Mesendoderm (in vitro differentiated cells): ENCODE measurements around the gene ATP10B.

Source experiments
- DNase-seq: peaks from one replicate; pipeline ENCODE4 v3.0.0; 2013
- H2AK5ac ChIP-seq: 2 replicates; pipeline ENCODE4 v1.6.1; 2013; ENCODE audit warnings: low read length, inconsistent platforms
- H2BK120ac ChIP-seq: 2 replicates; pipeline ENCODE4 v1.6.1; 2013; ENCODE audit warnings: low read depth, mild to moderate bottlenecking, low read length, moderate library complexity, mixed read lengths
- H2BK15ac ChIP-seq: replicated peaks from 2 replicates; pipeline ENCODE4 v1.6.1; 2013; ENCODE audit warnings: low read depth, mild to moderate bottlenecking, moderate library complexity
- H2BK5ac ChIP-seq: 2 replicates; pipeline ENCODE4 v1.6.1; 2013; ENCODE audit warnings: low read length, inconsistent platforms
- H3K18ac ChIP-seq: 2 replicates; pipeline ENCODE4 v1.6.1; 2013; ENCODE audit warnings: mild to moderate bottlenecking, low read length, mixed read lengths
- H3K23ac ChIP-seq: one replicate; pipeline ENCODE4 v1.6.1; 2013; ENCODE audit warnings: low read length
- H3K27ac ChIP-seq: 2 replicates; pipeline ENCODE4 v1.5.1; 2013; ENCODE audit warnings: low read depth, mild to moderate bottlenecking, inconsistent platforms, low read length, moderate library complexity
- H3K27me3 ChIP-seq: 2 replicates; pipeline ENCODE4 v1.6.1; 2013; ENCODE audit warnings: low read length, control low read depth, mild to moderate bottlenecking, inconsistent platforms; ENCODE audit not compliant: insufficient read depth, poor library complexity
- H3K36me3 ChIP-seq: 2 replicates; pipeline ENCODE4 v1.6.1; 2013; ENCODE audit warnings: low read length, inconsistent platforms; ENCODE audit not compliant: control insufficient read depth, insufficient read depth
- H3K4ac ChIP-seq: one replicate; pipeline ENCODE4 v1.6.1; 2013; ENCODE audit warnings: low read depth, mild to moderate bottlenecking, low read length, moderate library complexity
- H3K4me1 ChIP-seq: 2 replicates; pipeline ENCODE4 v1.6.1; 2013; ENCODE audit warnings: low read depth, low read length, inconsistent platforms; ENCODE audit not compliant: control insufficient read depth
- H3K4me2 ChIP-seq: 2 replicates; pipeline ENCODE4 v1.6.1; 2013; ENCODE audit warnings: low read length
- H3K4me3 ChIP-seq: 2 replicates; pipeline ENCODE4 v1.5.1; 2013; ENCODE audit warnings: mild to moderate bottlenecking, low read length
- H3K56ac ChIP-seq: one replicate; pipeline ENCODE4 v1.6.1; 2013; ENCODE audit warnings: low read length
- H3K79me1 ChIP-seq: 2 replicates; pipeline ENCODE4 v1.6.1; 2013; ENCODE audit warnings: low read length, inconsistent platforms
- H3K79me2 ChIP-seq: 2 replicates; pipeline ENCODE4 v1.6.1; 2013; ENCODE audit warnings: mild to moderate bottlenecking, low read length; ENCODE audit not compliant: control insufficient read depth, insufficient read depth
- H3K9ac ChIP-seq: 2 replicates; pipeline ENCODE4 v1.6.1; 2013; ENCODE audit warnings: low read length, inconsistent platforms
- H4K5ac ChIP-seq: one replicate; pipeline ENCODE4 v1.6.1; 2013; ENCODE audit warnings: low read length
- H4K8ac ChIP-seq: one replicate; pipeline ENCODE4 v1.6.1; 2013; ENCODE audit warnings: low read depth, mild to moderate bottlenecking, control low read depth, low read length, moderate library complexity
- WGBS: extraction: QIAGEN DNeasy Blood & Tissue Kit; methylation state at CpG from one replicate; pipeline ENCODE4 v1.1.7; 2013; ENCODE audit warnings: low lambda C conversion rate, missing lambda C conversion rate; ENCODE audit not compliant: insufficient coverage; ENCODE audit errors: extremely low coverage; 5-methylcytosine and 5-hydroxymethylcytosine counted together

ATP10B gene

DNA sequence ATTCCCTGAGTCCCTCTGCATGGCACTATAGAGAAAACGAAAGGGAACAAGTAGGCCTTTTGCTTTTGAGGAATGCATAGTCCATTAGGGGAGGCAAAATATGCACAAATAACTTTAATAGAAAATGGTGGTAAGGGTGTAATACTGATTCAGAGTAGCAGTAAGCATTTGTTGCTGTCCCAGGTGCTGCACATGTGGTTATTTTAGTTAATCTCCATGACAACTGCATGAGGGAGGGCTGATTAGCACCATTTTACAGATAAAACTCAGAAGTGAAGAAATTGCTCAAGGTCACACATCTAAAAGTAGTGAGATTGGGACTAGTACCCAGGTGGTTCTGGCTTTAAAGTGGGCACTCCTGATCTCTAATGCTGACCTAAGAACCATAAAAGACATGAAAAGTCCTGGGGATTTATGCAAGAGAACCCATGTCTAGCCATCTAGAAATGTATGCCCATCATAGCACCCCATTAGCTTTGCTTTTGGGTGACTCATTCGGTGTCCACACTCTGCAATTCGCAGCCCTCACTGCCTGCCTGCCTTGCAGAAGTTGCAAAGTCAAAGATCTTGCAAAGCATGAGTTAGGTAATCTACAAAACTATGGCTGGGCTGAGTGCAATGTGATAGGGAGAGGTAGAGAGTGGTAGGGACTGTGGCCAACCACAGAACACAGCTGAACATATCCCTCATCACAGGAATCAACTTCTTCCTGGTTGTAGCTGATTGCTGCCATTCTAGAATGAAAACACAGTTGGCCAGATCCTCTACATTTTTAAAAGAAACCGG, 235.1 kb downstream of the ATP10B start:
- H2BK15ac ChIP-seq: no peak overlapping the region
- no peaks in the 10 kb centered on the region for H3K4me1 ChIP-seq
- H4K5ac ChIP-seq: no peak overlapping the region

DNA sequence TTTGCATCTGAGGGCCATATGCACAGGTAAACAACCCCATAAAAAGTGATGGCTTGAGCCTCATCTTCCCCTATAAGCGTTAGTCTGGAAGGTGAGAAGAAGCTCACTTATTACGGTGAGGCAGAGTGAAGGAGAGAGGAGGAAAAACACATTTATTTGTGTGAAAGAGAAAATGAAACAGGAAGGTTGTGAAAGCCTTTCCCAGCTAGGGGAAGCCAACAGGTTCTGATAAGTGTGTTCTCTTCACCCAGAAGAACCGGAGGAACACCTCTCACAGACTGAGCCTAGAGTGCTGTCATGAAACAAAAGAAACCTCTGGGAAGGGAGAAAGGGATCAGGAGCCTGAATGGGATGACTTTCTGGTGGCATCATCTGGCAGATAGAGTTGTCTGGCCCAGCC, 237.9 kb downstream of the ATP10B start:
- Histone ChIP-seq H3K79me2 (no peaks in the 10 kb centered on the region), H3K4ac (no peak overlapping the region), H4K5ac (no peak overlapping the region), H2BK120ac (no peak overlapping the region), H2AK5ac (no peak overlapping the region), H3K79me1 (no peaks in the 10 kb centered on the region), H3K56ac (no peak overlapping the region), H3K4me3 (no peak overlapping the region), H3K9ac (no peak overlapping the region), H3K18ac (no peak overlapping the region), H3K23ac (no peak overlapping the region), H3K27ac (no peak overlapping the region), H2BK15ac (no peak overlapping the region), H3K4me2 (no peak overlapping the region), H2BK5ac (no peak overlapping the region), H4K8ac (no peak overlapping the region), H3K4me1 (no peaks in the 10 kb centered on the region), H3K27me3 (no peaks in the 10 kb centered on the region), H3K36me3 (no peaks in the 10 kb centered on the region)
- DNase-seq: no peak
- no CpG with 5 or more reads among the region's 3 CpGs for WGBS

More for the DNA sequence above, 235.1 kb downstream of the ATP10B start:
- H3K9ac ChIP-seq: no peak overlapping the region
- no peak overlapping the region for H2AK5ac ChIP-seq
- no peak overlapping the region for H2BK120ac ChIP-seq
- H3K79me1 ChIP-seq: no peaks in the 10 kb centered on the region
- H3K27ac ChIP-seq: no peak overlapping the region
- no peaks in the 10 kb centered on the region for H3K27me3 ChIP-seq
- peak; percentile 58 for DNase-seq
- H3K4me2 ChIP-seq: no peak overlapping the region
- no peaks in the 10 kb centered on the region for H3K79me2 ChIP-seq
- no CpG with 5 or more reads among the region's 4 CpGs for WGBS
- H3K4ac ChIP-seq: no peak overlapping the region
- no peaks in the 10 kb centered on the region for H3K36me3 ChIP-seq
- H3K18ac ChIP-seq: no peak overlapping the region
- H3K23ac ChIP-seq: no peak overlapping the region
- no peak overlapping the region for H4K8ac ChIP-seq
- H3K56ac ChIP-seq: no peak overlapping the region
- H2BK5ac ChIP-seq: no peak overlapping the region
- no peak overlapping the region for H3K4me3 ChIP-seq

DNA sequence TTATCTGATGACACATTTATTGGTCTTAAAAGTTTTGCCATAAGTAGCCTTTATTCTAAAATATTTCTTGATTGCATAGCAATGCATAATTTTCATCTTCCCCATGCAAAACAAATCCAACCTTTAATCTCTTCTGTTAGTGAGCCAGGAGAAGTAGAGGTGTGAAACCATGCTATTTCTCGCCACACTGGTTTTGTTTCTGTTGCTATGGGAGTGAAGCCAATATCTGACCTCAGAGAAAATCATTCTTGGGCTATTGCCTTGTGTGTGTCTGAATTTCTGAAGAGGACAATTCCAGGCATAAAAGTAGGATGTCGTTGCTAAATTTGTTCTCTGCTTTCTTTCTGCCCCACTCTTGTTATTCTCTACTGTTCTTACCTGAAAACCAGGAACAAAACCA, 246.7 kb downstream of the ATP10B start:
- no peaks in the 10 kb centered on the region for H3K27me3 ChIP-seq
- no peak overlapping the region for H3K4me3 ChIP-seq
- H2BK120ac ChIP-seq: no peak overlapping the region
- H4K5ac ChIP-seq: no peak overlapping the region
- H3K23ac ChIP-seq: no peak overlapping the region
- no peak overlapping the region for H3K56ac ChIP-seq
- H3K36me3 ChIP-seq: no peaks in the 10 kb centered on the region
- no peak overlapping the region for H4K8ac ChIP-seq
- H2AK5ac ChIP-seq: no peak overlapping the region
- no CpG with 5 or more reads among the region's 2 CpGs for WGBS
- H3K4me1 ChIP-seq: no peaks in the 10 kb centered on the region
- H3K79me2 ChIP-seq: no peaks in the 10 kb centered on the region
- H3K18ac ChIP-seq: no peak overlapping the region
- no peak overlapping the region for H3K27ac ChIP-seq
- H3K79me1 ChIP-seq: no peaks in the 10 kb centered on the region
- no peak overlapping the region for H3K4me2 ChIP-seq
- H3K9ac ChIP-seq: no peak overlapping the region
- H2BK15ac ChIP-seq: no peak overlapping the region
- no peak for DNase-seq
- H2BK5ac ChIP-seq: no peak overlapping the region
- H3K4ac ChIP-seq: no peak overlapping the region

DNA sequence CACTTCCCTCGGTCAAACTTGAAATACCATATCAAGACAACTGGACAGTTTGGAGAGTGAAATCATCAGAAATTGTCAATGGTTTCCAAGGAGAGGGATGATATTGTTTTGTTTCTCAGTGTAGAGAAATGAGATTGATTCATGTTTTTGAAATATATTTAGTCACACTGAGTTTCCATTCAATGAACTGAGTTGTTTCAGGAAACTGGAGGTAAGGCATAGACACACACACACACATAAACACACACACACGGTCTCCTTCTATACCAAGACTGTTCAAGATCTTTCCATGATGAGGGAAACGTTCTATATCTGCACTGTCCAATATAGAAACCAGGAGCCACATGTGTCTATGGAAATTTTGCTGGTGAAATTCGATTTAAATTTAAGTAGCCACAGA, 247.5 kb downstream of the ATP10B start:
- no peak overlapping the region for H2BK120ac ChIP-seq
- no peak overlapping the region for H3K27ac ChIP-seq
- H3K79me1 ChIP-seq: no peaks in the 10 kb centered on the region
- H3K4me2 ChIP-seq: no peak overlapping the region
- no peak overlapping the region for H3K18ac ChIP-seq
- no peak overlapping the region for H4K8ac ChIP-seq
- no peaks in the 10 kb centered on the region for H3K4me1 ChIP-seq
- H3K36me3 ChIP-seq: no peaks in the 10 kb centered on the region
- no peak overlapping the region for H3K4me3 ChIP-seq
- no peaks in the 10 kb centered on the region for H3K79me2 ChIP-seq
- WGBS: no CpG with 5 or more reads among the region's 4 CpGs
- no peak overlapping the region for H3K56ac ChIP-seq
- H2BK15ac ChIP-seq: no peak overlapping the region
- H4K5ac ChIP-seq: no peak overlapping the region
- no peak overlapping the region for H3K9ac ChIP-seq
- H3K4ac ChIP-seq: no peak overlapping the region
- H3K27me3 ChIP-seq: no peaks in the 10 kb centered on the region
- no peak overlapping the region for H2AK5ac ChIP-seq
- H2BK5ac ChIP-seq: no peak overlapping the region
- DNase-seq: no peak
- H3K23ac ChIP-seq: no peak overlapping the region

DNA sequence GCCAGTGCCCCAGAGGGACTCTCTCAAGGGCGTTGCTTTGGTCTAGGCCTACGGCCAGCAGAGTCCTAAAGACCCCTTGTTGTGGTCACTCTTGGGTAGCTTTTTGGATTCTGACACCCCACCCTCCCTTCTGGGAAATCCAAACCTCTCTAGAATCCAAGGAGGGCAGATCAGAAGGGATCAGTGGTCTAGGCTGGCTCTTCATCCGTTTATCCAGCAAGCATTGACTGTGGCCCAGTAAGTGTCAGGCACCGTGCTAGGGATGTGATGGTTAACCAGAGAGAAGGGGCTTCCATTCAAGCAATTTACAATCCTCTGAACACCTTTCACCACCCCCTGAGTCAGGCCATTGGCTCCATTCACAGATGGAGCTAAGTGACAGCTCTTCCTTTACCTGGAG, 249.3 kb downstream of the ATP10B start:
- WGBS: no CpG with 5 or more reads among the region's 4 CpGs

DNA sequence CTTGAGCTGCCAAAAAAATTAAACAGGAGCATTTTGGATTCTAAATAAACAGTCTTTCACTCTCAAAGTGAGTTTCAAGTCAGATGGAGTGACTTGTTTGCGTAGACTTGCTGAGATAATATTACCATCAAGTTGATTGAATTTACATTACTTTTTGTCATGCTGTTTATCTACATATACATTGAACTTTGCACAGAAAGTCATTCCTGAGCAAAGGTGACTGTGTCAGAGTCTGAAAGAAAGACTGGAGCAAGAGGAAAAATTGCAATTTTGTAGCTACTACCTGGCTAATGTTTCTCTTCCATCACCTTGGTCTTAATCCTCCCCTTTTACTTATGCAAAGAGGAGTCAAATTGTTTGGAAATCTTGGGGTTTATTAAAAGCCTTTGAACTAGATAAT, 251.0 kb downstream of the ATP10B start:
- no peak for DNase-seq
- Histone ChIP-seq H2BK15ac (no peak overlapping the region), H2BK5ac (no peak overlapping the region), H4K8ac (no peak overlapping the region), H3K18ac (no peak overlapping the region), H3K4me3 (no peak overlapping the region), H3K27me3 (no peaks in the 10 kb centered on the region), H3K79me2 (no peaks in the 10 kb centered on the region), H3K4me2 (no peak overlapping the region), H3K56ac (no peak overlapping the region), H3K79me1 (no peaks in the 10 kb centered on the region), H3K23ac (no peak overlapping the region), H2AK5ac (no peak overlapping the region), H2BK120ac (no peak overlapping the region), H3K9ac (no peak overlapping the region), H3K36me3 (no peaks in the 10 kb centered on the region), H3K4me1 (no peaks in the 10 kb centered on the region), H3K4ac (no peak overlapping the region), H4K5ac (no peak overlapping the region), H3K27ac (no peak overlapping the region)
- no CpG with 5 or more reads among the region's 1 CpG for WGBS

More for the DNA sequence above, 249.3 kb downstream of the ATP10B start:
- Histone ChIP-seq H3K4me1 (no peaks in the 10 kb centered on the region), H2BK120ac (no peak overlapping the region), H3K79me1 (no peaks in the 10 kb centered on the region), H3K23ac (no peak overlapping the region), H3K36me3 (no peaks in the 10 kb centered on the region), H3K27me3 (no peaks in the 10 kb centered on the region), H3K18ac (no peak overlapping the region), H3K79me2 (no peaks in the 10 kb centered on the region), H2BK5ac (no peak overlapping the region), H3K9ac (no peak overlapping the region), H2BK15ac (no peak overlapping the region), H4K5ac (no peak overlapping the region), H3K4me3 (no peak overlapping the region), H4K8ac (no peak overlapping the region), H3K4me2 (no peak overlapping the region), H2AK5ac (no peak overlapping the region), H3K27ac (no peak overlapping the region), H3K56ac (no peak overlapping the region), H3K4ac (no peak overlapping the region)
- DNase-seq: no peak
